CD14-positive monocyte (primary cell): Measurements from ENCODE around the gene RFX3. TPM values are rescaled to one million over a fixed set of nuclear protein-coding genes. Genes with fewer than 3 reads are reported as not detected.

Source experiments
- DNase-seq, 3 donors: peaks; one replicate each; pipeline ENCODE4 v3.0.0-alpha.2; 2011 to 2022
- H2AFZ ChIP-seq: 2 replicates; pipeline ENCODE4 v1.6.0; 2012; ENCODE audit warnings: mild to moderate bottlenecking, low read depth, low read length, inconsistent platforms; ENCODE audit not compliant: insufficient read depth, poor library complexity, severe bottlenecking
- H3K27ac ChIP-seq, 2 donors: 1 replicate in 1 of 2; 2 replicates in 1 of 2; pipeline ENCODE4 v1.5.1; 2012 to 2013; ENCODE audit warnings: low read length in 2 of 2, control low read depth in 1 of 2, inconsistent platforms in 1 of 2, low read depth in 1 of 2, mild to moderate bottlenecking in 1 of 2
- H3K27me3 ChIP-seq, 2 donors: one replicate each; pipeline versions ENCODE4 v1.6.0 to v1.6.1; 2011 to 2013; ENCODE audit warnings: low read length in 2 of 2; ENCODE audit not compliant: control insufficient read depth in 2 of 2, insufficient read depth in 2 of 2
- H3K36me3 ChIP-seq, 2 donors: replicated peaks in 1 of 2; 1 replicate in 1 of 2; 2 replicates in 1 of 2; pipeline versions ENCODE4 v1.5.1 to v1.6.1; 2012 to 2013; ENCODE audit warnings: low read length in 2 of 2, control low read depth in 1 of 2, inconsistent platforms in 1 of 2, mild to moderate bottlenecking in 1 of 2; ENCODE audit not compliant: insufficient read depth in 2 of 2, control insufficient read depth in 1 of 2
- H3K4me1 ChIP-seq, 2 donors: 1 replicate in 1 of 2; 2 replicates in 1 of 2; pipeline versions ENCODE4 v1.5.1 to v1.6.1; 2012 to 2013; ENCODE audit warnings: low read length in 2 of 2, control low read depth in 1 of 2, inconsistent platforms in 1 of 2, mild to moderate bottlenecking in 1 of 2, moderate library complexity in 1 of 2; ENCODE audit not compliant: insufficient read depth in 2 of 2, control insufficient read depth in 1 of 2
- H3K4me2 ChIP-seq: replicated peaks from 2 replicates; pipeline ENCODE3; 2012; ENCODE audit warnings: low read length, moderate library complexity, mild to moderate bottlenecking; ENCODE audit not compliant: poor library complexity, severe bottlenecking; ENCODE audit errors: extremely low read depth
- H3K4me3 ChIP-seq, 3 experiments: fragments of 200-600 bp in 1 of 3; sonication (generic) in 1 of 3; replicated peaks in 1 of 3; 1 replicate in 2 of 3; 2 replicates in 1 of 3; pipeline ENCODE4 v1.5.1; 2011 to 2013; ENCODE audit warnings: low read length in 3 of 3, mild to moderate bottlenecking in 3 of 3, control low read depth in 2 of 3, low read depth in 2 of 3, inconsistent platforms in 1 of 3, moderate library complexity in 1 of 3
- H3K79me2 ChIP-seq: 2 replicates; pipeline ENCODE4 v1.6.0; 2012; ENCODE audit warnings: mild to moderate bottlenecking, control low read depth, inconsistent platforms, low read length, moderate library complexity; ENCODE audit not compliant: insufficient read depth
- H3K9ac ChIP-seq: 2 replicates; pipeline ENCODE4 v1.6.0; 2017; ENCODE audit warnings: low read length, mild to moderate bottlenecking; ENCODE audit not compliant: insufficient read depth, poor library complexity, severe bottlenecking
- H3K9me3 ChIP-seq, 2 donors: replicated peaks in 1 of 2; 1 replicate in 1 of 2; 2 replicates in 1 of 2; pipeline versions ENCODE4 v1.5.1 to v1.6.1; 2012 to 2013; ENCODE audit warnings: low read length in 2 of 2, control low read depth in 1 of 2; ENCODE audit not compliant: control insufficient read depth in 1 of 2, insufficient read depth in 1 of 2
- H4K20me1 ChIP-seq: 2 replicates; pipeline ENCODE4 v1.6.0; 2012; ENCODE audit warnings: mild to moderate bottlenecking, low read length, control low read depth, moderate library complexity; ENCODE audit not compliant: insufficient read depth
- H3K27ac Mint-ChIP-seq, 7 donors: one replicate each; pipeline ENCODE4 v1.8.0; 2020; ENCODE audit warnings: mild to moderate bottlenecking in 7 of 7, mixed read lengths in 7 of 7, moderate library complexity in 6 of 7, inconsistent platforms in 2 of 7
- H3K27me3 Mint-ChIP-seq, 3 donors: one replicate each; pipeline ENCODE4 v1.8.0; 2021 to 2022; ENCODE audit warnings: low read depth in 3 of 3, mild to moderate bottlenecking in 3 of 3, mixed read lengths in 3 of 3, moderate library complexity in 3 of 3, inconsistent platforms in 1 of 3
- H3K36me3 Mint-ChIP-seq, 2 donors: one replicate each; pipeline ENCODE4 v1.8.0; 2020; ENCODE audit warnings: mixed read lengths in 2 of 2, inconsistent platforms in 1 of 2, mild to moderate bottlenecking in 1 of 2
- H3K4me1 Mint-ChIP-seq: one replicate; pipeline ENCODE4 v1.8.0; 2020; ENCODE audit warnings: mild to moderate bottlenecking, mixed read lengths
- H3K4me3 Mint-ChIP-seq, 2 donors: one replicate each; pipeline ENCODE4 v1.8.0; 2020; ENCODE audit warnings: mild to moderate bottlenecking in 2 of 2, mixed read lengths in 2 of 2, moderate library complexity in 1 of 2
- H3K9me3 Mint-ChIP-seq, 7 donors: one replicate each; pipeline ENCODE4 v1.8.0; 2020 to 2022; ENCODE audit warnings: mixed read lengths in 7 of 7, mild to moderate bottlenecking in 6 of 7, moderate library complexity in 6 of 7, inconsistent platforms in 2 of 7
- WGBS: methylation state at CpG from one replicate; pipeline ENCODE4 v1.1.5; 2013; ENCODE audit warnings: missing lambda C conversion rate; ENCODE audit not compliant: insufficient coverage; 5-methylcytosine and 5-hydroxymethylcytosine counted together
- intact Hi-C, 2 donors: fragments of 100-400 bp; cut with micrococcal nuclease; formaldehyde crosslinking; loops; one replicate each; pipeline versions ENCODE4 v1.15.0 to v1.15.1; 2023
- polyA plus RNA-seq, 3 donors: library from polyadenylated mRNA; depleted of rRNA in 1 of 3; unstranded in 2 of 3; stranded (reverse) in 1 of 3; fragments of 300-500 nt in 2 of 3; fragments of >200 nt in 1 of 3; fragmentation: Illumina TruSeq in 2 of 3; gene quantifications; 1 replicate in 2 of 3; 2 replicates in 1 of 3; pipeline ENCODE4 v1.2.3, GENCODE V29; 2012 to 2021
- TF ChIP-seq, protein P1 (sequence below): fragments of 200-600 bp; IDR thresholded peaks from one replicate; pipeline ENCODE4 v1.8.0; 2022; ENCODE audit warnings: antibody characterized with exemption, mild to moderate bottlenecking

Gene RFX3
- polyA plus RNA-seq, 3 donors, result 1.7 to 5.2 (median 3.2) TPM

DNA sequence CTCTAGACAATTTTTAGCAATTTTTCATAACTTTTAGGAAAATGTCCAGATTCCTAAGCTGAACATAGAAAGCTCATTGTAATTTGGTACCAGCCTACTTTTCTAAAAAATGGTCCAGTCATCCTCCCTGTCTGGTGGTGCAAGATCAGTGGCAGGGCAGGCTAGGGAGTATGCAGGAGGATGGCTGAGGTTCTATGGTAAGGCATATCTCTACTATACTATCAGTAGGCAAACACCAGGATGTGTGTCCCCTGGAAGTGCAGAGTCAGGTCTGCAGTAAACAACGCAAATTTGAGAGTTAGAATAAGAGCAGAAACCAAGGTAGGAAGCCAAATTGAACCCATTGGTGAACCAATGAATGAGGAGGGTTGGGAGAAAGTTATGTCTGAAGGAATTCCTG, 22.8 kb upstream of the RFX3 start:
- no peaks in the 10 kb centered on the region for H3K9me3 Mint-ChIP-seq
- H3K36me3 Mint-ChIP-seq, result peaks cover 2 to 20% of the 10 kb centered on the region in 2 donors
- H3K27ac Mint-ChIP-seq, result no peak overlapping the region
- no peak overlapping the region for H3K4me3 Mint-ChIP-seq
- H3K4me1 Mint-ChIP-seq, result no peaks in the 10 kb centered on the region
- TF ChIP-seq, protein P1, sequence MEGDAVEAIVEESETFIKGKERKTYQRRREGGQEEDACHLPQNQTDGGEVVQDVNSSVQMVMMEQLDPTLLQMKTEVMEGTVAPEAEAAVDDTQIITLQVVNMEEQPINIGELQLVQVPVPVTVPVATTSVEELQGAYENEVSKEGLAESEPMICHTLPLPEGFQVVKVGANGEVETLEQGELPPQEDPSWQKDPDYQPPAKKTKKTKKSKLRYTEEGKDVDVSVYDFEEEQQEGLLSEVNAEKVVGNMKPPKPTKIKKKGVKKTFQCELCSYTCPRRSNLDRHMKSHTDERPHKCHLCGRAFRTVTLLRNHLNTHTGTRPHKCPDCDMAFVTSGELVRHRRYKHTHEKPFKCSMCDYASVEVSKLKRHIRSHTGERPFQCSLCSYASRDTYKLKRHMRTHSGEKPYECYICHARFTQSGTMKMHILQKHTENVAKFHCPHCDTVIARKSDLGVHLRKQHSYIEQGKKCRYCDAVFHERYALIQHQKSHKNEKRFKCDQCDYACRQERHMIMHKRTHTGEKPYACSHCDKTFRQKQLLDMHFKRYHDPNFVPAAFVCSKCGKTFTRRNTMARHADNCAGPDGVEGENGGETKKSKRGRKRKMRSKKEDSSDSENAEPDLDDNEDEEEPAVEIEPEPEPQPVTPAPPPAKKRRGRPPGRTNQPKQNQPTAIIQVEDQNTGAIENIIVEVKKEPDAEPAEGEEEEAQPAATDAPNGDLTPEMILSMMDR, result no peak
- no peaks in the 10 kb centered on the region for H4K20me1 ChIP-seq
- H3K27me3 ChIP-seq, result no peaks in the 10 kb centered on the region
- intact Hi-C loops, result no loop called here
- no peak overlapping the region for H3K4me3 ChIP-seq
- no peaks in the 10 kb centered on the region for H3K27me3 Mint-ChIP-seq
- no peak overlapping the region for H3K4me2 ChIP-seq
- no peak overlapping the region for H2AFZ ChIP-seq
- no peaks in the 10 kb centered on the region for H3K4me1 ChIP-seq
- no peaks in the 10 kb centered on the region for H3K36me3 ChIP-seq
- H3K9ac ChIP-seq, result no peak overlapping the region
- no peak overlapping the region for H3K27ac ChIP-seq
- 83% methylated on average over 1 of the region's 1 CpG for WGBS
- no peaks in the 10 kb centered on the region for H3K79me2 ChIP-seq
- no peak for DNase-seq
- H3K9me3 ChIP-seq, result no peaks in the 10 kb centered on the region

DNA sequence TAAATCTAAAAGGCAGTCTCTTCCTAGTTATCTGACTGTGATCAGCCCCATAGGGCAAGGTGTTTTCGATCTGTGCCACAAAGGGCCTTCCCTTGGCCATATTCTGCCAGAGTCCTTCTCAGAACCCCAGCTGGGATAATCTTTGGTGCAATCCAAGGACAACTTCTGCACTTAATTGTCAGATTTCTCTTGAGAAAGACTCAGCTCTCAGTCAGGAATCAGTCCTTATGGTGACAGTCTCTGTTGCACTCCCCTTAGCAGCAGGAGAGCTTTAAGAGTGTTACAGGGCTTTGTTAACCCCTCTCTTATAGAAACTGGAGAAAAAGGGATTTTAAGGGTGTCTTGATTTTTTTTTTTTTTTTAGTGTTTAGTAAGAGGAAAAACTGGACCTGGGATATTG, 15.4 kb upstream of the RFX3 start:
- TF ChIP-seq, protein P1, result no peak
- Histone ChIP-seq H3K36me3 (no peaks in the 10 kb centered on the region), H3K27me3 (no peaks in the 10 kb centered on the region), H3K9ac (no peak overlapping the region), H3K4me2 (no peak overlapping the region), H2AFZ (no peak overlapping the region), H3K4me1 (no peaks in the 10 kb centered on the region), H3K4me3 (no peak overlapping the region), H4K20me1 (no peaks in the 10 kb centered on the region), H3K27ac (no peak overlapping the region), H3K79me2 (no peaks in the 10 kb centered on the region), H3K9me3 (no peaks in the 10 kb centered on the region)
- intact Hi-C loops, result no loop called here
- Mint-ChIP-seq H3K4me1 (peaks cover 5% of the 10 kb centered on the region), H3K27ac (no peak overlapping the region), H3K27me3 (no peaks in the 10 kb centered on the region), H3K36me3 (no peaks in the 10 kb centered on the region), H3K4me3 (no peak overlapping the region), H3K9me3 (peaks cover 0 to 5% (median 2%) of the 10 kb centered on the region in 7 donors)
- 100% methylated on average over 1 of the region's 1 CpG for WGBS
- DNase-seq, result no peak
